Kidney (tissue), 14 donors: ENCODE data around the gene ZNF841. TPM values are rescaled to one million over a fixed set of nuclear protein-coding genes. Genes with fewer than 3 reads are reported as not detected.

Experiments
- DNase-seq, 5 donors: peaks; one replicate each; pipeline ENCODE4 v3.0.0-alpha.2; 2013 to 2020
- FAIRE-seq: peaks from 2 replicates; lab custom pipeline; 2012; peaks lifted over from hg19 to GRCh38; lab: Jason Lieb, UNC
- H3K27ac ChIP-seq, 2 donors: one replicate each; pipeline ENCODE4 v1.7.0; 2013; ENCODE audit warnings: low read depth in 2 of 2, low read length in 2 of 2, inconsistent platforms in 1 of 2
- H3K27me3 ChIP-seq: one replicate; pipeline ENCODE4 v1.7.1; 2013; ENCODE audit warnings: low read length, inconsistent platforms; ENCODE audit not compliant: control insufficient read depth, insufficient read depth
- H3K36me3 ChIP-seq, 3 donors: one replicate each; pipeline versions ENCODE4 v1.7.0 to v1.7.1; 2013; ENCODE audit warnings: low read length in 3 of 3, control low read depth in 1 of 3, inconsistent platforms in 1 of 3; ENCODE audit not compliant: insufficient read depth in 3 of 3, control insufficient read depth in 2 of 3
- H3K4me1 ChIP-seq, 3 donors: one replicate each; pipeline versions ENCODE4 v1.7.0 to v1.7.1; 2013; ENCODE audit warnings: low read length in 3 of 3, inconsistent platforms in 1 of 3, low read depth in 1 of 3; ENCODE audit not compliant: control insufficient read depth in 2 of 3, insufficient read depth in 2 of 3
- H3K4me3 ChIP-seq, 3 donors: one replicate each; pipeline versions ENCODE4 v1.7.0 to v1.8.1; 2013; ENCODE audit warnings: low read length in 3 of 3, control low read depth in 1 of 3, inconsistent platforms in 1 of 3
- H3K9ac ChIP-seq, 3 donors: one replicate each; pipeline versions ENCODE4 v1.7.0 to v1.7.1; 2013; ENCODE audit warnings: low read length in 3 of 3, control low read depth in 1 of 3, inconsistent platforms in 1 of 3
- H3K9me3 ChIP-seq, 3 donors: one replicate each; pipeline versions ENCODE4 v1.7.0 to v1.7.1; 2013; ENCODE audit warnings: low read length in 3 of 3, control low read depth in 1 of 3, inconsistent platforms in 1 of 3; ENCODE audit not compliant: control insufficient read depth in 2 of 3, insufficient read depth in 1 of 3
- CTCF ChIP-seq: IDR thresholded peaks from 3 replicates; pipeline ENCODE4 v1.5.1; 2012; ENCODE audit warnings: mild to moderate bottlenecking, moderate library complexity, borderline replicate concordance; ENCODE audit not compliant: insufficient read depth; ENCODE audit errors: extremely low read depth
- intact Hi-C: fragments of 100-400 bp; cut with DNase I; formaldehyde crosslinking; loops from one replicate; pipeline ENCODE4 v1.11.1; 2022
- polyA plus RNA-seq: library from polyadenylated mRNA; stranded (reverse); fragments of 350-450 nt; fragmentation: Illumina TruSeq; extraction: RNeasy Lipid Tissue Mini Kit (QIAGEN cat#74804); gene quantifications from one replicate; pipeline ENCODE4 v1.2.3, GENCODE V29; 2014; ENCODE audit warnings: low read depth, low replicate concordance; ENCODE audit not compliant: insufficient read depth
- total RNA-seq: library from RNA; stranded (reverse); fragmentation: NEBNext Ultra II Directional; extraction: Animal tissue kit (Norgen Biotek cat#: 25700); gene quantifications from one replicate; pipeline ENCODE4 v1.2.1, GENCODE V29; 2021
- donor health status: control.
- donor health status: control.
- donor health status: control.
- donor health status: control.
- donor health status: control.
- donor health status: DM: yes; HTN: yes; CAD: no.
- donor health status: Normal renal cell carcinoma (clear cell type).

ZNF841 gene
- total and polyA plus RNA-seq, 2 donors from 2014 or later, result 2.8 to 28.5 TPM

GRCh38 chr19:52022193-52022592 is 73.4 kb downstream of the ZNF841 start:
- peak in 1 of 5 donors; percentile 65 for DNase-seq
- Histone ChIP-seq H3K36me3 (peaks cover 20 to 40% (median 34%) of the 10 kb centered on the region in 3 donors), H3K9ac (no peak overlapping the region), H3K27ac (no peak overlapping the region), H3K4me1 (peaks cover 0 to 3% (median 0%) of the 10 kb centered on the region in 3 donors), H3K9me3 (peaks cover 7 to 25% (median 10%) of the 10 kb centered on the region in 3 donors), H3K4me3 (no peak overlapping the region), H3K27me3 (no peaks in the 10 kb centered on the region)
- no peak for FAIRE-seq
- TF ChIP-seq CTCF, result no peak
- intact Hi-C loops, result no loop called here

- FAIRE-seq (no peak), DNase-seq (no peak)
- peak overlapping the region in 1 of 3 donors; percentile 11 for H3K4me3 ChIP-seq
- TF ChIP-seq CTCF, result no peak
- no peak overlapping the region for H3K27ac ChIP-seq
- intact Hi-C loops, result no loop called here
- peaks cover 37 to 52% (median 51%) of the 10 kb centered on the region in 3 donors for H3K36me3 ChIP-seq
- no peaks in the 10 kb centered on the region for H3K27me3 ChIP-seq
- no peaks in the 10 kb centered on the region for H3K4me1 ChIP-seq
- H3K9me3 ChIP-seq, result peaks cover 9 to 41% (median 20%) of the 10 kb centered on the region in 3 donors
- H3K9ac ChIP-seq, result no peak overlapping the region
Observed at GRCh38 chr19:52020506-52020905, 75.1 kb downstream of the ZNF841 start.

Other genes with a start within 250 kb of the ZNF841 start
- gene ZNF577, start 207.8 kb downstream of the ZNF841 start, total RNA-seq, result 19.0 TPM
- gene ZNF577, start 207.8 kb downstream of the ZNF841 start, polyA plus RNA-seq, result 32.2 TPM
- gene ZNF649, start 190.7 kb downstream of the ZNF841 start, total RNA-seq, result 16.2 TPM
- 4.9 TPM for gene ZNF649, start 190.7 kb downstream of the ZNF841 start, polyA plus RNA-seq
- 6.9 TPM for gene ZNF613, start 168.3 kb downstream of the ZNF841 start, total RNA-seq
- 5.8 TPM for gene ZNF613, start 168.3 kb downstream of the ZNF841 start, polyA plus RNA-seq
- 18.9 TPM for gene ZNF350, start 108.9 kb downstream of the ZNF841 start, total RNA-seq
- gene ZNF350, start 108.9 kb downstream of the ZNF841 start, polyA plus RNA-seq, result 7.8 TPM
- 15.3 TPM for gene ZNF615, start 87.6 kb downstream of the ZNF841 start, total RNA-seq
- 5.3 TPM for gene ZNF615, start 87.6 kb downstream of the ZNF841 start, polyA plus RNA-seq
- gene ZNF614, start 67.4 kb downstream of the ZNF841 start, total RNA-seq, result 9.4 TPM
- gene ZNF614, start 67.4 kb downstream of the ZNF841 start, polyA plus RNA-seq, result 3.0 TPM
- 19.5 TPM for gene ZNF432, start 46.9 kb downstream of the ZNF841 start, total RNA-seq
- 4.7 TPM for gene ZNF432, start 46.9 kb downstream of the ZNF841 start, polyA plus RNA-seq
- gene ZNF616, start 44.2 kb upstream of the ZNF841 start, total RNA-seq, result 12.8 TPM
- gene ZNF616, start 44.2 kb upstream of the ZNF841 start, polyA plus RNA-seq, result 3.2 TPM
- 21.9 TPM for gene ZNF836, start 75.9 kb upstream of the ZNF841 start, total RNA-seq
- 7.1 TPM for gene ZNF836, start 75.9 kb upstream of the ZNF841 start, polyA plus RNA-seq
- 314 TPM for gene PPP2R1A, start 94.3 kb upstream of the ZNF841 start, total RNA-seq
- 346 TPM for gene PPP2R1A, start 94.3 kb upstream of the ZNF841 start, polyA plus RNA-seq
- 22.8 TPM for gene ZNF766, start 173.8 kb upstream of the ZNF841 start, total RNA-seq
- gene ZNF766, start 173.8 kb upstream of the ZNF841 start, polyA plus RNA-seq, result 8.4 TPM
- 13.2 TPM for gene ZNF480, start 201.4 kb upstream of the ZNF841 start, total RNA-seq
- 10.4 TPM for gene ZNF480, start 201.4 kb upstream of the ZNF841 start, polyA plus RNA-seq
- 4.9 TPM for gene ZNF610, start 240.5 kb upstream of the ZNF841 start, total RNA-seq
- 4.2 TPM for gene ZNF610, start 240.5 kb upstream of the ZNF841 start, polyA plus RNA-seq